ENCODE measurements around the gene CCBE1.
"Not testable (repeated sequence)": the region's sequence is repeated elsewhere in the genome, so short reads cannot be mapped to it uniquely, and the experiment has no call there.

The CCBE1 gene

GRCh38 chr18:59715445-59715844, 18.2 kb upstream of the CCBE1 start:
- DNase-seq (ENCODE audit: low read depth): no peak

- DNase-seq (ENCODE audit: low read depth): not testable (repeated sequence)
These were observed 16.9 kb upstream of the CCBE1 start for GRCh38 chr18:59714096-59714495.

GRCh38 chr18:59712311-59712710, 15.1 kb upstream of the CCBE1 start:
- no peak for DNase-seq (ENCODE audit: low read depth)

- no peak for DNase-seq (ENCODE audit: low read depth)
These were observed 11.8 kb upstream of the CCBE1 start for GRCh38 chr18:59708988-59709387.

DNA sequence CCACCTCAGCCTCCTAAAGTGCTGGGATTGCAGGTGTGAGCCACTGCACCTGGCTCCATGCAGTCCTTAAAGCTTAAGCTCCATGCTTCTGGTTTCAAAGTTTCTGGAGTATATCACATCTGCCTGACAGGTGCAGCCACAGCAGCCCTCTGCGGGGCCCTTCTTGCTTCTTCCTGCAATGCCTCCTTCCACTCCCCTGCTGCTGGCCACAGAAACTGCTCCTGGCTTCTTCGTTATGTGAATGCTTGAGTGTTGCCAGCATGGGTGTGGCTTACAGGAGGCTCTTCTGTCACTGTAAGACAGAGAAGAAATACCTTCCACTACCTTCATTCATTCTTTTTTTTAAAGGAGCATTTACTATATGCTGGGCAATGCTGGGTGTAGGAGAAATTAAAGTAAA, 10.1 kb upstream of the CCBE1 start:
- DNase-seq (ENCODE audit: low read depth): no peak

DNA sequence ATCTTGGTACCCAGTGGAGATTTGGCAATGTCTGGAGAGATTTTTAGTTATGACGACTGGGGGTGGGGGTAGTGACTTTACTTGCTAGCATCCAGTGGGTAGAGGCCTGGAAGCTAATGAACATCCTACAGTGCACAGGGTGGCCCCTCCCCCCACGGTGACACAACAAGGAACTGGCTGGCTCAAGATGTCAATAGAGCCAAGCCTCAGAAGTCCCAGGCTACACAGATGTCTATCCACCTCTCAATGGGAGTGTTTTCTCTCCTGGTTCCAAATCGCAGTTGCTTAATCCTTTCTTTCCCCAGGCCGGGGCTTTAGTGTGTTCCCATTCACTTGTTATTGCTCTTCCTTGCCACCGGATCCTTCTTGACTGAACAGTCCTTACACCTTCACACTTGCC, 9.3 kb upstream of the CCBE1 start:
- no peak for DNase-seq (ENCODE audit: low read depth)

- no peak for DNase-seq (ENCODE audit: low read depth)
These were observed 7.9 kb upstream of the CCBE1 start for GRCh38 chr18:59705145-59705544.

- DNase-seq (ENCODE audit: low read depth): no peak
These were observed 6.9 kb upstream of the CCBE1 start for GRCh38 chr18:59704146-59704545.

DNA sequence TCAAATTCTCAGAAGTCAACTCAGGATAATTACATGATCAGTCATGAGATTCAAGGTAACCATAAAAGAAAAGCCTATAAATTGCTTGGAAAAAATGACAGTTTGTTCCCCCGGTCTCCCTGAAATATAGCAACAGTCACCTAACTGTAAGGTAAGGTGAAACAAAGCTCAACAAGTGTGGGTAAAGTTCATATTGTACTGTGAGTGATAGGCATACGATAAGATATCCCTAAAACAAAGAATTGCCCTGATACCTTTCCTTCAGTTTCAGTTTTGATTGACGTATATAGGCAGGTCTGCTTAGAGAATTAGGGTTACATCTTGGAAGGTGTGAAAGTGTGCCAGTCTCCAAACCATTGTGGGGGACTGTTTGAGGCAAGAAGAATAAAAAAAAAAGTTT, 4.0 kb upstream of the CCBE1 start:
- no peak for DNase-seq (ENCODE audit: low read depth)

DNA sequence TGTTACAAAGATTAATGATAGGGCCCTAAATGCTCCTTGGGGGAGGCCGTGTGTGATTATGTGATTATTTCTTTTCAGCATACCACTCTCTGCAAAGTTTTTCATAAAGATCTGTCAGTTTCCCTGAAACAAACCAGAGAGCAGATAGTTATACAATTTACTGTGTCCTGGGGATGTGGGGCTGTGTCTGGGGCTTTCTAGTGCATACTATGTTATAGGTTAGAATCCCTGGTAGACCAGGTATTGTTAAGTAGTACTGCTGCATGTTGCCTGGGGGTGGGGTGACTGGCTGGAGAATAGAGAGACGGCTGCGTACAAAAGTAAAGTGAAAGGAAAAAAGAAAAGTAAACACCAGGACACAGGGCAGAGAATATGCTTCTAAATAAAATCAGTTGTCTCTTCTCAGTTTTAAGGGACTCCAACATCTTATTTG, 3.3 kb upstream of the CCBE1 start:
- no peak for DNase-seq (ENCODE audit: low read depth)

GRCh38 chr18:59699750-59700534, 2.7 kb upstream of the CCBE1 start:
- DNase-seq (ENCODE audit: low read depth): no peak

GRCh38 chr18:59699061-59699460, 1.8 kb upstream of the CCBE1 start:
- DNase-seq (ENCODE audit: low read depth): no peak

DNA sequence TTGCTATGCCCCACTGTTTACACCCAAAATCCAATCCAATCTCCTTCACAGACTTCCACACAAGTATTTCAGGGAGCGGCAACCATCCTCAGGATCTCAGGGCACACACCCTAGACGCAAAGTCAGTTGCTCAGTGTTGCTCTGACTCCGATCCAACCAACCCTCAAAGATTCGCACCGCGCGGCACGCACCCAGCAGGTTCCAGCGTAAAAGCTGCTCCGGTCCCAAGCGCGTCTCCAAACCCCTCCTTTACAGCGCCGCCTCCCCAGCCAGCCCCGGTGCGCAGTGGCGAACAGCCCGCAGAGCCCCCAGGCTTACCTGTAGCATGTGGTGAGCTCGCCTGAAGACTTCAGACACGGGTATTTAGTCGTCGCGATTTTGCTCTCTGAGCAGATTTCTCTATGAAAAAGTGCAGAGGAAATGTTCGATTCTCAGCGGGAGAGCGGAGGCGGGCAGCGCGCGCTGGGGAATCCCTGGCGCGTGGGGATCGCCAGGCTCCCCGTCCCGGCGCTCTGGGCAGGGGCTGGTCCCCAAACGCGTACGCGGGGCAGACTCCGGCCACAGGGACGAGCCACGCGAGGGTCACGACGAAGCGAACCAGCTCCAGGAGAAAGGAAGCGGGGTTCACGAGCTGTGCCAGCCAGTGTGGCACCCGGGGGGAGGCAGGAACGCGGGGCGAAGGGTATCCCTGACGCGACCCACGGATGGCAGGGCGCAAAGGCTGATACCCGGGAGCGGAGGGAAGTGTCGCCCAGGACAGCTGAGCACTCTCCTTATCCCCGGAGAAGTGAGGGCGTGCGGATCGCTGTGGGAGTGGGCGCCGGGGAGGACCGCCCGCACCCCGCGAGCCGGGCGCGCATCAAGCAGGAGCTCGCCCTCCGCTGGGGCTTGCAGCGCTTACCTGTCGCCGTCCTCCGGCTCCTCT, 650 bp downstream of the CCBE1 start:
- no peak for DNase-seq (ENCODE audit: low read depth)

DNA sequence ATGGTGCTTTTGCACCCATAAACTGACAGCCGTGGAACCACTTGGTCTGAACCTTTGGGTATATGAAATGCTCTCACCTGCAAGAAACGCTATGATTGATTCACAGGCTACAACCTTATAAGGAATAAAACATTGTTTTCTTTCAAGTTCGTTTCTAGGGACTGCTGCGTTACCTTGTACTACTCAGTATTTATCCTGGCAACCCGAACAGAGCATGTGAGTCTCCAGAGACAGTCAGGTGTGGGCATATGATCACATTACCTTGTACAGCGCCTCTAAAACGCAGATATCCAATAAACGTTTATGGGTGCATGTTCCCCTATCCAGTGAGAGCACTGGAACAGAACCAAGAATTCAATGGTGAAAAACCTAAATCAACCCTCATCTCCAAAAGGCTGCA, 1.7 kb downstream of the CCBE1 start:
- no peak for DNase-seq (ENCODE audit: low read depth)

- DNase-seq (ENCODE audit: low read depth): no peak
These were observed 2.4 kb downstream of the CCBE1 start for GRCh38 chr18:59694824-59695223.

DNA sequence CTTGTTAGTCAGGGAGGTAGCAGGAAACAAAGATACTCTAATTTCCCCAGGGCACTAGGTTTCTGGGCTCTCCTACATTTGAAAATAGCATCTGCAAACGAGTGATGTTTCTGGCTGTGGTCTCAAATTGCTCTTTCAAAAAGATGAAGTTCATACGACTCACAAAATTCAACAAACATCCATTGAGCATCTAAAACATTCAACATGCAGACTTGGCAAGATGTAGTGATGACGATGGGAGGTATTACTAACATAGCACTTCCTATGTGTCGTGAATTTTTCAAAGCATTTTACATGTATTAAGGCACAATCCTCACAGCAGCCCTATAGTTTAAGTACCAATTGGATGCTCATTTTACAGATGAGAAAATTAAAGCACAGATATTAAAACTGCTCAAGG, 5.2 kb downstream of the CCBE1 start:
- DNase-seq (ENCODE audit: low read depth): no peak

GRCh38 chr18:59690996-59691395, 6.2 kb downstream of the CCBE1 start:
- no peak for DNase-seq (ENCODE audit: low read depth)

- no peak for DNase-seq (ENCODE audit: low read depth)
These were observed 6.8 kb downstream of the CCBE1 start for GRCh38 chr18:59690186-59690982.

DNA sequence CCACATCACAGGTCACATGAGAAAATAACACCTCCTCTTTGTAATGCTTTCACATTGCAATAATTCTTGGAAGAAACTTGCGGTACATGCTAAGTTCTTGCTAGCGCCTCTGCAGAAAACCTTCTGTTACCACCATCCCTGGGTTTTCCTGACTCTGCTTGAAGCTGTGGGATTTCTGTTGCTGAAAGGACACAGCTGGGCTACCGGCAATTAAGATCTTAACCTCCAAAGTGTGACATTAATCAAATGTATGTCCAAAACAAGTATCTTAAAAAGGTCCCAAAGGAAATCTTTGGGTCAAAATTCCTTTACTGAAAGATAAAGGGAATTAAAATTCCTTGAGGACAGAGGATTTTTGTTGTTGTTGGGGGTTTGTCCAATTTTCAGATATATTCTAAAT, 7.5 kb downstream of the CCBE1 start:
- DNase-seq (ENCODE audit: low read depth): no peak

GRCh38 chr18:59686260-59686659, 11.0 kb downstream of the CCBE1 start:
- no peak for DNase-seq (ENCODE audit: low read depth)

DNA sequence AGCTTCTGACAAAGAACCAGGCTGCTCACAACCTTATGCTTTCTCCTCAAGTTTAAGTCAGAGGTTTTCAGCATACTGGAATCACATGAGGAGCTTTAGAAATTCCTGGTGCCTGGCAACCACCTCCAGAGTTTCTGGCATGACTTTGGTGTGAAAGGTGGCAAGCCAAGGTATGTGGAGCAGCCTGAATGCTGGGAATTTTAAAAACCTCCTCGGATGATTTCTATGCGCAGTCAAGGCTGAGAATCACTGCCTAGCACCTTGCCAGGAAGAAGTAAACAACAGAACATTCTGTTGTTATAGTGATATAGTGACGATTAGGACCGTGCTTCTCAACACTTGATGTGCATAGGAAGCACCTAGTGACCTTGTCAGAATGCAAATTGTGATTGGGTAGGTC, 11.7 kb downstream of the CCBE1 start:
- DNase-seq (ENCODE audit: low read depth): no peak

GRCh38 chr18:59684777-59685176, 12.4 kb downstream of the CCBE1 start:
- DNase-seq (ENCODE audit: low read depth): no peak

All from activated gamma-delta T cell treated with anti-CD3 and anti-CD28 coated beads, Interleukin-2, amount 50 U/mL, for 16 hours (primary cell).